OCI-LY1 (cell line): ENCODE data around the gene TLE2.

Experiments used
- H2AFZ ChIP-seq: fragments of 200-600 bp; sonication (generic), shearing (Covaris generic); 2 replicates; pipeline ENCODE4 v1.6.0; 2014; ENCODE audit warnings: antibody characterized with exemption, mild to moderate bottlenecking, low read length
- H3F3A ChIP-seq: fragments of 200-600 bp; sonication (generic), shearing (Covaris generic); 2 replicates; pipeline ENCODE4 v1.6.0; 2014; ENCODE audit warnings: mild to moderate bottlenecking, antibody characterized with exemption, low read length, moderate library complexity; ENCODE audit not compliant: insufficient read depth
- H3K27ac ChIP-seq: fragments of 200-600 bp; sonication (generic); 2 replicates; pipeline ENCODE4 v1.5.1; 2014; ENCODE audit warnings: low read length, mixed run types, mild to moderate bottlenecking, low read depth; ENCODE audit not compliant: poor library complexity, severe bottlenecking
- H3K27me3 ChIP-seq: fragments of 200-600 bp; sonication (generic); 2 replicates; pipeline ENCODE4 v1.6.0; 2014; ENCODE audit warnings: antibody characterized with exemption, mild to moderate bottlenecking, low read length, moderate library complexity; ENCODE audit not compliant: insufficient read depth
- H3K36me3 ChIP-seq: fragments of 200-600 bp; sonication (generic); 2 replicates; pipeline ENCODE4 v1.6.1; 2014; ENCODE audit warnings: mild to moderate bottlenecking, antibody characterized with exemption, low read length, moderate library complexity, mixed read lengths; ENCODE audit not compliant: insufficient read depth
- H3K4me1 ChIP-seq: fragments of 200-600 bp; sonication (generic); 2 replicates; pipeline ENCODE4 v1.5.1; 2014; ENCODE audit warnings: mild to moderate bottlenecking, low read length, moderate library complexity; ENCODE audit not compliant: insufficient read depth, severe bottlenecking
- H3K4me2 ChIP-seq: fragments of 200-600 bp; sonication (generic), shearing (Covaris generic); 2 replicates; pipeline ENCODE4 v1.6.1; 2014; ENCODE audit warnings: low read length
- H3K4me3 ChIP-seq: fragments of 200-600 bp; sonication (generic); 2 replicates; pipeline ENCODE4 v1.5.1; 2014; ENCODE audit warnings: low read length, low read depth, mild to moderate bottlenecking, mixed read lengths; ENCODE audit not compliant: poor library complexity, severe bottlenecking
- H3K79me2 ChIP-seq: fragments of 200-600 bp; shearing (Covaris generic); 2 replicates; pipeline ENCODE4 v1.6.1; 2016; ENCODE audit warnings: mixed run types, low read length, mixed read lengths; ENCODE audit not compliant: insufficient read depth
- H3K9ac ChIP-seq: fragments of 200-600 bp; sonication (generic), shearing (Covaris generic); 2 replicates; pipeline ENCODE4 v1.6.1; 2014; ENCODE audit warnings: mild to moderate bottlenecking, low read length, mixed read lengths
- H3K9me2 ChIP-seq: fragments of 200-600 bp; sonication (generic), shearing (Covaris generic); 2 replicates; pipeline ENCODE4 v1.6.1; 2014; ENCODE audit warnings: low read depth, mild to moderate bottlenecking, low read length, mixed read lengths
- H3K9me3 ChIP-seq: fragments of 200-600 bp; shearing (Covaris generic); 2 replicates; pipeline ENCODE4 v1.6.1; 2014; ENCODE audit warnings: low read length, mixed read lengths
- H4K20me1 ChIP-seq: fragments of 200-600 bp; sonication (generic), shearing (Covaris generic); 2 replicates; pipeline ENCODE4 v1.6.0; 2016; ENCODE audit warnings: mild to moderate bottlenecking, low read length; ENCODE audit not compliant: insufficient read depth
- CTCF ChIP-seq: fragments of 200-600 bp; sonication (generic), shearing (Covaris generic); IDR thresholded peaks from 2 replicates; pipeline ENCODE4 v1.5.1; 2017; ENCODE audit warnings: mild to moderate bottlenecking, antibody characterized with exemption, low read length, moderate library complexity, mixed read lengths
- EZH2 ChIP-seq: fragments of 200-600 bp; sonication (generic), shearing (Covaris generic); IDR thresholded peaks from 2 replicates; pipeline ENCODE4 v1.8.0; 2017; ENCODE audit warnings: borderline replicate concordance, mixed run types, mild to moderate bottlenecking, antibody characterized with exemption, low read length, moderate library complexity, mixed read lengths

Gene TLE2

GRCh38 chr19:2986951-2987524 lies 42.0 kb downstream of the TLE2 start:
- Histone ChIP-seq H3K36me3 (no peaks in the 10 kb centered on the region), H2AFZ (no peak overlapping the region), H3K4me3 (no peak overlapping the region), H3K27ac (no peak overlapping the region), H3K9me3 (no peaks in the 10 kb centered on the region), H4K20me1 (no peaks in the 10 kb centered on the region), H3K9me2 (no peaks in the 10 kb centered on the region), H3K4me1 (no peaks in the 10 kb centered on the region), H3F3A (no peaks in the 10 kb centered on the region), H3K4me2 (no peak overlapping the region), H3K79me2 (no peaks in the 10 kb centered on the region), H3K27me3 (peaks cover 8% of the 10 kb centered on the region; the same call in 1 of the 2 replicates), H3K9ac (no peak overlapping the region)
- no peak for TF ChIP-seq EZH2
- no peak for TF ChIP-seq CTCF

GRCh38 chr19:2984215-2984528 lies 44.9 kb downstream of the TLE2 start:
- Histone ChIP-seq H3K27me3 (0 out of 2 replicates have a peak, but pooled peaks cover 4% of the 10 kb centered on the region), H3K36me3 (no peaks in the 10 kb centered on the region), H3K79me2 (no peaks in the 10 kb centered on the region), H4K20me1 (no peaks in the 10 kb centered on the region), H3K9me2 (no peaks in the 10 kb centered on the region), H3F3A (no peaks in the 10 kb centered on the region), H3K9me3 (no peaks in the 10 kb centered on the region), H3K4me2 (no peak overlapping the region), H2AFZ (no peak overlapping the region), H3K27ac (no peak overlapping the region), H3K4me1 (no peaks in the 10 kb centered on the region), H3K4me3 (no peak overlapping the region), H3K9ac (no peak overlapping the region)
- no peak for TF ChIP-seq EZH2
- TF ChIP-seq CTCF = no peak

DNA sequence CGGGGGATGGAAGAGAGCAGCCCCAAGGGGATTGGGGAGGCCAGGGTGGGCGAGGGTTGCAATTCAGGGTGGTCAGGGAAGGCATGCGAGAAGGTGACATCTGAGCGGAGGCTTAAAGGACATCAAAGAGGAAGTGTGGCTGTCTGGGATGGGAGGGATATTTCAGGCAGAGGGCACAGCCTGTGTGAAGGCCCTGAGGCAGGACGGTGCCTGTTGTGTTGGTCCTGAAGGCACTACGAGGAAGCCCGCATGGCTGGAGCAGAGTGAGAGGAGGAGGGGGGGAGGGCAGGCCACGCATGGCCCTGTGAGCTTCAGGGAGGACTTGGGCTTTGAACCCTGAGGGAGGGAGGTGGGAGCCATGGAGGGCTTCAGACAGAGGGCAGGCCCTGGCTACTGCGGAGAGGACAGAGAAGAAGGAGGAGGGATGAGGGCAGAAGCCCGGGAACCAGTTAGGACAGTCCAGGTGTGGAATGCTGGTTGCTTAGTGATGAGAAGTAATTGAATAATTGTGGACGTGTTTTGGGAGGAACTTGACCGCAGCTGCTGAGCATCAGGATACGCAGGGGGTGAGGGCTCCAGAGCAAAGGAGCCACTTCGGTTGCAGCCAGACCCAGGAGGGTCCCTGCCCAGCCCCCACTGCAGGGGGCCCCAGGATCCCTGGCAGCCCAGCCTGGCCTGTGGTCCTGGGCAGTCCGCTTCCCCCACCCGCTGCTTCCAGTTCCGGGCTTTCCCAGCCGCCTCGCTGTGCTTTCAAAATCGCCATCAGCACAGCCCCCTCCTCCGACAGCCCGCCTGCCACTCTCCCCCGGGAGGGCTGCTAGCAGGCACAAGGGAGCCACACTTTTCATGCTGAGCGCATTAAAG lies 45.5 kb downstream of the TLE2 start:
- Histone ChIP-seq H2AFZ (no peak overlapping the region), H3K4me3 (no peak overlapping the region), H3K4me1 (no peaks in the 10 kb centered on the region), H3K27ac (no peak overlapping the region), H3K4me2 (no peak overlapping the region), H3K27me3 (0 out of 2 replicates have a peak, but pooled peaks cover 4% of the 10 kb centered on the region), H3F3A (no peaks in the 10 kb centered on the region), H3K9me2 (no peaks in the 10 kb centered on the region), H3K9me3 (no peaks in the 10 kb centered on the region), H3K36me3 (no peaks in the 10 kb centered on the region), H4K20me1 (no peaks in the 10 kb centered on the region), H3K9ac (no peak overlapping the region), H3K79me2 (no peaks in the 10 kb centered on the region)
- TF ChIP-seq EZH2 = no peak
- no peak for TF ChIP-seq CTCF
